Bronchial epithelial cell (primary cell): ENCODE measurements around the gene NAPEPLD. TPM values are rescaled to one million over a fixed set of nuclear protein-coding genes. Genes with fewer than 3 reads are reported as not detected.
"Not testable (repeated sequence)": the region's sequence is repeated elsewhere in the genome, so short reads cannot be mapped to it uniquely, and the experiment has no call there.

Source experiments
- DNase-seq: peaks from one replicate; pipeline ENCODE4 v3.0.0-alpha.2; 2010; ENCODE audit warnings: low read depth
- FAIRE-seq: peaks from 2 replicates; lab custom pipeline; 2011; peaks lifted over from hg19 to GRCh38; lab: Jason Lieb, UNC
- H3K27me3 ChIP-seq: 2 replicates; pipeline ENCODE4 v1.5.1; 2011; ENCODE audit warnings: low read length; ENCODE audit not compliant: control insufficient read depth, insufficient read depth
- H3K36me3 ChIP-seq: 2 replicates; pipeline ENCODE4 v1.5.1; 2011; ENCODE audit warnings: low read length; ENCODE audit not compliant: control insufficient read depth, insufficient read depth
- H3K4me3 ChIP-seq: 2 replicates; pipeline ENCODE4 v1.5.1; 2011; ENCODE audit warnings: mild to moderate bottlenecking, low read depth, low read length, control low read depth
- CTCF ChIP-seq: IDR thresholded peaks from 2 replicates; pipeline ENCODE4 v1.5.1; 2011; ENCODE audit warnings: mild to moderate bottlenecking, moderate library complexity, low read length, control low read depth, inconsistent platforms; ENCODE audit not compliant: insufficient read depth, severe bottlenecking
- total RNA-seq: library from RNA; depleted of rRNA; stranded (reverse); fragments of >200 nt; gene quantifications from 2 replicates; pipeline ENCODE4 v1.2.1, GENCODE V29; 2014

The NAPEPLD gene
- 1.4 and 2.6 TPM in 2 replicates for total RNA-seq

GRCh38 chr7:103148994-103149807, at the start of gene NAPEPLD:
TSS of gene NAPEPLD (minus strand) at chr7:103149099. CDS start at chr7:103128776, 20,323 bp downstream.
- Histone ChIP-seq H3K36me3 (no peaks in the 10 kb centered on the region), H3K27me3 (no peaks in the 10 kb centered on the region)
- FAIRE-seq = no peak

GRCh38 chr7:103198079-103198478, 49.2 kb upstream of the NAPEPLD start:
- not testable (repeated sequence) for H3K36me3 ChIP-seq, DNase-seq, H3K4me3 ChIP-seq, FAIRE-seq, H3K27me3 ChIP-seq

More at GRCh38 chr7:103148994-103149807, at the start of gene NAPEPLD:
- TF ChIP-seq CTCF = no peak
- peak within 1 kb of the TSS; percentile 69 for H3K4me3 ChIP-seq
- peak; percentile 56 for DNase-seq

- H3K27me3 ChIP-seq, DNase-seq, H3K4me3 ChIP-seq, H3K36me3 ChIP-seq, FAIRE-seq: not testable (repeated sequence)
Measured at GRCh38 chr7:103195364-103195763, 46.5 kb upstream of the NAPEPLD start.

- H3K27me3 ChIP-seq, FAIRE-seq, H3K36me3 ChIP-seq, H3K4me3 ChIP-seq, DNase-seq: not testable (repeated sequence)
Measured at GRCh38 chr7:103172415-103173146, 23.7 kb upstream of the NAPEPLD start.

GRCh38 chr7:103171695-103172414, 23.0 kb upstream of the NAPEPLD start:
- H3K27me3 ChIP-seq, H3K36me3 ChIP-seq, FAIRE-seq, H3K4me3 ChIP-seq, DNase-seq: not testable (repeated sequence)

GRCh38 chr7:103166921-103167544, 18.1 kb upstream of the NAPEPLD start:
- H3K27me3 ChIP-seq, DNase-seq, FAIRE-seq, H3K36me3 ChIP-seq, H3K4me3 ChIP-seq: not testable (repeated sequence)

- H3K36me3 ChIP-seq, FAIRE-seq, H3K27me3 ChIP-seq, H3K4me3 ChIP-seq: not testable (repeated sequence)
- DNase-seq = peak; percentile 55
Measured at GRCh38 chr7:103163087-103163825, 14.4 kb upstream of the NAPEPLD start.

- not testable (repeated sequence) for FAIRE-seq, H3K4me3 ChIP-seq, H3K36me3 ChIP-seq, H3K27me3 ChIP-seq
- DNase-seq = peak; percentile 42
Measured at GRCh38 chr7:103162641-103163040, 13.7 kb upstream of the NAPEPLD start.

- not testable (repeated sequence) for FAIRE-seq, H3K27me3 ChIP-seq, H3K36me3 ChIP-seq, H3K4me3 ChIP-seq
- DNase-seq = peak; percentile 13
Measured at GRCh38 chr7:103161998-103162616, 13.2 kb upstream of the NAPEPLD start.

- H3K4me3 ChIP-seq, H3K36me3 ChIP-seq, DNase-seq, H3K27me3 ChIP-seq, FAIRE-seq: not testable (repeated sequence)
Measured at GRCh38 chr7:103159072-103159471, 10.2 kb upstream of the NAPEPLD start.

GRCh38 chr7:103155331-103156024, 6.6 kb upstream of the NAPEPLD start:
- not testable (repeated sequence) for H3K36me3 ChIP-seq, H3K4me3 ChIP-seq, FAIRE-seq, H3K27me3 ChIP-seq, DNase-seq
